D721Med (cell line): ENCODE data around the gene PTPRF.

Experiments
- DNase-seq: peaks from one replicate; pipeline ENCODE4 v3.0.0; 2011; ENCODE audit warnings: low spot score; ENCODE audit not compliant: insufficient read length
- FAIRE-seq: peaks from 2 replicates; lab custom pipeline; 2011; peaks lifted over from hg19 to GRCh38; lab: Jason Lieb, UNC
- TF ChIP-seq, protein P1 (sequence below): IDR thresholded peaks from 2 replicates; pipeline ENCODE4 v1.5.1; 2012; ENCODE audit warnings: mild to moderate bottlenecking, control low read depth; ENCODE audit not compliant: insufficient read depth; ENCODE audit errors: missing control alignments

Gene PTPRF

DNA sequence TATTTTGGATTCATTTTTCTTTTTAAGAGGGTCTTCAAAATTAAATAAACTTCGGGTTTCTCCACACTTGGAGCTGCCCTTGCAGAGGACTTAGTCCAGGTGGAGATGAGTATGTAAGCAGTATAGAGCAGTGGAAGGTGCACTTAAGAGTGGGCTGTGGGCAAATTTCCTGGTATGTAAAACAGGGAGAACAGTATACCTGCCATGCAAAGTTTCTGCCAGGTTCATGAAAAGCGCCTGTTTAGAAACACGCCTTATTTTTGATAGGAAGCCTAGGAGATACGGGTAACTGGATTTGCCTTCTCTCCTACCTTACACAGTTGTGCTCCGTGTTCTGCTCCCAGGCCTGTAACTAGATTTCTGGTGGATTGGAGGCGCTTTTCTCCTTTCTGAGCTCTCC, 120.5 kb downstream of the PTPRF start:
- FAIRE-seq (no peak), DNase-seq (no peak)
- TF ChIP-seq, protein P1, sequence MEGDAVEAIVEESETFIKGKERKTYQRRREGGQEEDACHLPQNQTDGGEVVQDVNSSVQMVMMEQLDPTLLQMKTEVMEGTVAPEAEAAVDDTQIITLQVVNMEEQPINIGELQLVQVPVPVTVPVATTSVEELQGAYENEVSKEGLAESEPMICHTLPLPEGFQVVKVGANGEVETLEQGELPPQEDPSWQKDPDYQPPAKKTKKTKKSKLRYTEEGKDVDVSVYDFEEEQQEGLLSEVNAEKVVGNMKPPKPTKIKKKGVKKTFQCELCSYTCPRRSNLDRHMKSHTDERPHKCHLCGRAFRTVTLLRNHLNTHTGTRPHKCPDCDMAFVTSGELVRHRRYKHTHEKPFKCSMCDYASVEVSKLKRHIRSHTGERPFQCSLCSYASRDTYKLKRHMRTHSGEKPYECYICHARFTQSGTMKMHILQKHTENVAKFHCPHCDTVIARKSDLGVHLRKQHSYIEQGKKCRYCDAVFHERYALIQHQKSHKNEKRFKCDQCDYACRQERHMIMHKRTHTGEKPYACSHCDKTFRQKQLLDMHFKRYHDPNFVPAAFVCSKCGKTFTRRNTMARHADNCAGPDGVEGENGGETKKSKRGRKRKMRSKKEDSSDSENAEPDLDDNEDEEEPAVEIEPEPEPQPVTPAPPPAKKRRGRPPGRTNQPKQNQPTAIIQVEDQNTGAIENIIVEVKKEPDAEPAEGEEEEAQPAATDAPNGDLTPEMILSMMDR: no peak

DNA sequence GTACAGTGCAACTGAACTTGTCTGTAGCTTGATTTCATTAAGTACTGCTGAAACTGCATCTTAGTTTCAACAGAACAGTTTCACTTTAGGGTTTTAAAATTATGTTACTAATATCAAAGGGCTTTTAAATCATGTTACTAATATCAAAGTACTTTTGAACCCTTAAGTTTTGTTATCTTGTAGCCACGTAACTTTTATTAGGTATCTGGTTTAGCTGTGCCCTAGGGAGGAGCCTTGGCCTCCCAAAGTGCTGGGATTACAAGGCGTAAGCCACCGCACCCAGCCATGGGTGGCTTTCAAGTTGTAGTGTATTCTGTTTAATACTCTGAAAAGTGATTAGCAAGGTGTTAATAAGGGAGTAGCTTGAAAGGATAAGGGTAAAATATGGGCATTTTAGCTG, 121.2 kb downstream of the PTPRF start:
- FAIRE-seq (no peak), DNase-seq (no peak)
- TF ChIP-seq, protein P1: no peak

DNA sequence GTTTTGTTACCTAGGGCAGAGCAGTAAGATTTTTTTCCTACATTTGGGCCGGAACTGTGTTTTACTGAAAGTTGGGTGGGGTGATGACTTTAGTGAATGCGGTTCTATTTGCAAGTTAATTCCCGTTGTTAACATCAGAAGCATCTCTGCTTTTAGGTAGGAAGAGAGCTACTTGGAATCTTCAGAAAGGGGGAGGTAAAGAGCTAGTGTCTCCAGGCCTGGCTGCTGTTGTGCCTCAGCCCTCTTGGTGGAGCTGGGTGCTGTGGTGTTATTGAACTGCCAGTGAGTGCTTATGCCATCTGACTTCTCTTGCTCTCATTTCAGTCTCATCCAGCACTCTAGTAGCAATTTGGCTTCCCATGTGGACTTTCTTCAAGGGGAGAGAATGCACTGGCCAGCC, 122.7 kb downstream of the PTPRF start:
- TF ChIP-seq, protein P1: peak; percentile 3
- no peak for DNase-seq
- no peak for FAIRE-seq

DNA sequence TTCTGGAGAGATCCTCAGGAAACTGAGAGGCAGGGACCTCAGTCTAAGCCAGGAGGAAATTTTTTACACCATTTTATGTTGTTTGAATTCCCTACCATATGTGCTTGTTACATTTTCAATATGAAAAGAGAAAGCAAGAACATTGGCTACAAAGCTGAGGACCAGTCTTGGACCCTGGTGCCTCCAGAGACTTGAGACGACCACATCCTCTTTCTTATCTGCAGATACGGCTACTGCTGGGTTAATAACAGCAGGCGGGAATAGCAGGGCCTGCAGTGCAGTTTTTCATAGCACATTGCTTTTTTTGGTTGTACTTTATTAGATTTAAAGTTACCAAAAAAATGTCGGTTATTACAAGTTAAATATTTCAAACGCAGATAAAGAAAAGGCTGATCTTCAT, 123.2 kb downstream of the PTPRF start:
- FAIRE-seq (no peak), DNase-seq (no peak)
- TF ChIP-seq, protein P1: no peak

DNA sequence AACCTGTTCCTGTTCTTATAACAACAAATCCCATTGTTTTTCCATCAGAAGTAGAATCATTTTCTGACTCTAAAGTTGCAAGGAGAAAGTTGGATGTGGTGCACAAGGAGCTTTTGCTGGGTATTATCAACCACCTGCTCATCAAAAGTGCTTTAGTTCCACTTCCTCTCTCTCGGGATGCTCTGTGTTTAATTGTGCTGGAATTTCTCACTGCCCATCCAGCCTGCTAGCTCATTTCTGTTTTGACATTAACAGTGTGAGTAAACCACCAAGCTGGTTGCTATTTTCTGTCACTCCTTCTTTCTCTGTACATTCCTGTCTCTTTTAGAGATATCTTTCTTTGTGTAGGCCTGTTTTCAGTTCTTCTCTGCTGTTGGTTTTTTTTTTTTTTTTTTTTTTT, 125.3 kb downstream of the PTPRF start:
- FAIRE-seq (no peak), DNase-seq (no peak)
- TF ChIP-seq, protein P1: no peak

DNA sequence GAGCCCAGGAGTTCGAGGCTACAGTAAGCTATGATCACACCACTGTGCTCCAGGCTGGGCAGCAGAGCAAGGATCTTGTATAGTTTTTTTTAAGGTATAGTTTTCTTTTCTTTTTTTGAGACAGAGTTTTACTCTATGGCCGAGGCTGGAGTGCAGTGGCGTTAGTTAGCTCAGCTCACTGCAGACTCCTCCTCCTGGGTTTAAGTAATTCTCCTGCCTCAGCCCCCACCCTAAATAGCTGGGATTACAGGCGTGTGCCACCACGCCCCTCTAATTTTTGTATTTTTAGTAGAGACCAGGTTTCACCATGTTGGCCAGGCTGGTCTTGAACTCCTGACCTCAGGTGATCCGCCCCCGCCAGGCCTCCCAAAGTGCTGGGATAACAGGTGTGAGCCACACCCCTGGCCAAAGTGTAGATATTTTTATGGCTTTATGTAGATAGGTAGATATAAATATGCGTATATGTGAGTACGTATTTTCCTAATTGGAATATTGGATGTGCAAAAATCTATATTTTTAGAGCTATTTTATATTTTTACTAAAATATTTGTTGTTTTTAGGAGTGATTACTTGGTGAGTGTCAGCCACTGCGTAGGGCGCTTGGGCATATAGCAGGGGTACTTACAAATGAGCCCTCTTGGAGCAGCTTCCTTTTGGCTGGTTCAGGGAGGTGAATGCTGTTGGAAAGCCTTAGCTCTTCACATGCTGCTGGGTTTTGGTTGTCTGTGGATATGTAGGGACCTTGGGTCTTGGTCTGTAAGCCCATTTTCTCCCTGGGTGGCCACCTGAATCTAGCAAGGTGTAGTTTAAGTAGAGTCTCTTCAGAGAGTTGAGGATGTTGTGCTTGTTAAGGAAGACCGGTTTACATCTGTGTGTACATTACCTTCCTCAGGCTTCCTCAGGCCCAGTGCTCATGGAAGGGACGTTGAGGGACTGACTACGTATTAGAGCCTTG, 128.8 kb downstream of the PTPRF start:
- no peak for FAIRE-seq
- TF ChIP-seq, protein P1: no peak

DNA sequence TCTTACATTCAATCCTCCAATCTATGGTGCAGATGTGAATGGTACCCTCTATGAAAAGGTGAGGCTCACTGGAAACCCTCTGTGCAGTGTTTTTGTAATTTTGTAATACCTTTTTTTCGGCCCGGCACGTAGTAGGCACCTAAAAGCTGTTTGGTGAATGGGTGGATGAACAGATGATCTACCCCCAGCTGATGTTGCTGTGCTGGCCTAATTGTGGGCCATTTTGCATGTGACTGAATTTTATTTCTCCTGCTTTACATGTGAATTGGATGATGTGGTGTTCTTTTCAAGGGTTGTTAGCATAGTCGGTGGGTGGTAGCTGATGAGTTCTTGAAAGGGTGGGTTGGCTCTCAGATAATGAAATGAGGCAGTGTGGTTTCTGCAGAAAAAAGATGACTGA, 129.7 kb downstream of the PTPRF start:
- DNase-seq (no peak), FAIRE-seq (no peak)
- TF ChIP-seq, protein P1: no peak

More for the DNA sequence above, 128.8 kb downstream of the PTPRF start:
- no peak for DNase-seq
